ENCODE data around the gene LTA4H. TPM values are rescaled to one million over a fixed set of nuclear protein-coding genes. Genes with fewer than 3 reads are reported as not detected.

LTA4H gene
- polyA plus RNA-seq, 1 donor (not counting 4 experiments of a cell fraction or from before 2014, with no cell fraction given): 183 TPM

DNA sequence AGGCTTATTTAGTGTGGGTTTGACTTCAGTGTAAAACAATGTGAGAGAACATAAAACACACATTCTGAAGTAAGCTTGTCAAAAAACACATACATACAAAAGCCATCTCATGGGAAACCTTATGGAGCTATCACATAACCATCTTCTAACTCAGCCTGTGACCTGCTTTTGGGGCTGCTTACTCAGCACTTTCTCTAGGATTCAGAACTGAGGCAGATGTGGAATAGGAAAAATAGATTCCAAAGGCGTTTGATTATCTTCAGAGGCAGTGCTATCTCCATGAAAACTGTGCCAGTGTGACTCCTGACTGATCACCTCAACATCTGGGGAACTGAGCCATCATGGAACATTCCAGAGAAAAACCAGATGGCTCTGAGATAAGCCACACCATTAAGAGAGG lies 52.8 kb downstream of the LTA4H start:
- no peak overlapping the region for H2AFZ ChIP-seq (ENCODE audit: control insufficient read depth, low read length)
- no peaks in the 10 kb centered on the region for H3K36me3 ChIP-seq (ENCODE audit: control insufficient read depth in 2 of 2, extremely low read depth in 1 of 2, insufficient read depth in 2 of 2, low read length in 2 of 2)
- H3K9me3 ChIP-seq (ENCODE audit: control insufficient read depth, low read depth, low read length): no peaks in the 10 kb centered on the region
- DNase-seq (ENCODE audit: low read depth, low spot score) (no peak), FAIRE-seq (no peak)
- H3K9ac ChIP-seq (ENCODE audit: control insufficient read depth, extremely low read depth, insufficient read depth, low read length): no peak overlapping the region
- TF ChIP-seq CTCF (optimal IDR thresholded peaks at IDR 0.05 in 1 of 3, IDR thresholded peaks at IDR 0.05 in 1 of 3, conservative IDR thresholded peaks at IDR 0.05 in 1 of 3; ENCODE audit: extremely low read depth in 1 of 3, insufficient read depth in 2 of 3, low read length in 3 of 3) (no peak), EZH2 (IDR thresholded peaks at IDR 0.05; ENCODE audit: low read length) (no peak)
- dilution Hi-C loops (cut with MboI; ENCODE audit: extremely low pct_ligation_motif_present, low sequenced_read_pairs): no loop called here
- no peaks in the 10 kb centered on the region for H3K27me3 ChIP-seq (ENCODE audit: control insufficient read depth, extremely low read depth, insufficient read depth, low read length)
- no peaks in the 10 kb centered on the region for H3K79me2 ChIP-seq (ENCODE audit: control insufficient read depth, insufficient read depth, low read length)
- H4K20me1 ChIP-seq (ENCODE audit: control insufficient read depth, extremely low read depth, insufficient read depth, low read length): no peaks in the 10 kb centered on the region
- no peaks in the 10 kb centered on the region for H3K9me1 ChIP-seq (ENCODE audit: control insufficient read depth, extremely low read depth, insufficient read depth, low read length)
- H3K4me3 ChIP-seq (ENCODE audit: control insufficient read depth in 2 of 3, extremely low read depth in 1 of 3, insufficient read depth in 2 of 3, low read depth in 1 of 3, low read length in 3 of 3): no peak overlapping the region
- no peak overlapping the region for H3K4me2 ChIP-seq (ENCODE audit: control insufficient read depth, extremely low read depth, insufficient read depth, low read depth, low read length)
- H3K4me1 ChIP-seq (ENCODE audit: control insufficient read depth, extremely low read depth, insufficient read depth, low read length): no peaks in the 10 kb centered on the region
- no peak overlapping the region for H3K27ac ChIP-seq (ENCODE audit: control insufficient read depth, insufficient read depth, low read length)

- Histone ChIP-seq H2AFZ (ENCODE audit: control insufficient read depth, low read length) (no peak overlapping the region), H3K9ac (ENCODE audit: control insufficient read depth, extremely low read depth, insufficient read depth, low read length) (no peak overlapping the region), H3K27ac (ENCODE audit: control insufficient read depth, insufficient read depth, low read length) (no peak overlapping the region), H3K27me3 (ENCODE audit: control insufficient read depth, extremely low read depth, insufficient read depth, low read length) (no peaks in the 10 kb centered on the region), H3K9me3 (ENCODE audit: control insufficient read depth, low read depth, low read length) (no peaks in the 10 kb centered on the region), H3K79me2 (ENCODE audit: control insufficient read depth, insufficient read depth, low read length) (no peaks in the 10 kb centered on the region), H3K9me1 (ENCODE audit: control insufficient read depth, extremely low read depth, insufficient read depth, low read length) (no peaks in the 10 kb centered on the region), H4K20me1 (ENCODE audit: control insufficient read depth, extremely low read depth, insufficient read depth, low read length) (no peaks in the 10 kb centered on the region), H3K4me1 (ENCODE audit: control insufficient read depth, extremely low read depth, insufficient read depth, low read length) (no peaks in the 10 kb centered on the region), H3K4me3 (ENCODE audit: control insufficient read depth in 2 of 3, extremely low read depth in 1 of 3, insufficient read depth in 2 of 3, low read depth in 1 of 3, low read length in 3 of 3) (no peak overlapping the region), H3K36me3 (ENCODE audit: control insufficient read depth in 2 of 2, extremely low read depth in 1 of 2, insufficient read depth in 2 of 2, low read length in 2 of 2) (no peaks in the 10 kb centered on the region), H3K4me2 (ENCODE audit: control insufficient read depth, extremely low read depth, insufficient read depth, low read depth, low read length) (no peak overlapping the region)
- no peak for TF ChIP-seq CTCF (optimal IDR thresholded peaks at IDR 0.05 in 1 of 3, IDR thresholded peaks at IDR 0.05 in 1 of 3, conservative IDR thresholded peaks at IDR 0.05 in 1 of 3; ENCODE audit: extremely low read depth in 1 of 3, insufficient read depth in 2 of 3, low read length in 3 of 3)
- no peak for TF ChIP-seq EZH2 (IDR thresholded peaks at IDR 0.05; ENCODE audit: low read length)
- no peak for DNase-seq (ENCODE audit: low read depth, low spot score)
- FAIRE-seq: no peak
- dilution Hi-C loops (cut with MboI; ENCODE audit: extremely low pct_ligation_motif_present, low sequenced_read_pairs): no loop called here
These were observed 55.0 kb downstream of the LTA4H start for GRCh38 chr12:95980437-95980836.
